IMR-90 (cell line): ENCODE results near the gene TMEM141.

Experiments used
- FOS ChIP-seq: fragments of 150-350 bp; IDR thresholded peaks from 2 replicates; pipeline ENCODE4 v1.6.1; 2016; ENCODE audit warnings: low read depth, low read length
- MAZ ChIP-seq: IDR thresholded peaks from 2 replicates; pipeline ENCODE4 v1.6.1; 2012; ENCODE audit warnings: low read depth, mild to moderate bottlenecking, low read length, improper control_type of control experiment, moderate library complexity, borderline replicate concordance
- NFE2L2 ChIP-seq: fragments of 150-350 bp; IDR thresholded peaks from 2 replicates; pipeline ENCODE4 v1.6.1; 2016; ENCODE audit warnings: low read depth, mild to moderate bottlenecking, low read length
- POLR2A ChIP-seq: IDR thresholded peaks from 2 replicates; pipeline ENCODE4 v1.6.1; 2012; ENCODE audit warnings: mild to moderate bottlenecking, low read depth, low read length
- RAD21 ChIP-seq: IDR thresholded peaks from 2 replicates; pipeline ENCODE4 v1.6.1; 2012; ENCODE audit warnings: low read length, improper control_type of control experiment
- RFX5 ChIP-seq: IDR thresholded peaks from 2 replicates; pipeline ENCODE4 v1.8.0; 2012; ENCODE audit warnings: low read depth, mild to moderate bottlenecking, low read length, moderate library complexity
- SMC3 ChIP-seq: fragments of 150-350 bp; IDR thresholded peaks from 2 replicates; pipeline ENCODE4 v1.6.1; 2016; ENCODE audit warnings: low read depth, mild to moderate bottlenecking, antibody characterized with exemption, low read length, moderate library complexity
- TF ChIP-seq, protein P1 (sequence below): conservative IDR thresholded peaks from 2 replicates; pipeline ENCODE4 v1.5.1; 2012; ENCODE audit warnings: mild to moderate bottlenecking, low read depth, low read length, improper control_type of control experiment
- TF ChIP-seq, protein P2 (sequence below): fragments of 150-350 bp; IDR thresholded peaks from 2 replicates; pipeline ENCODE4 v1.6.1; 2016; ENCODE audit warnings: low read depth, mild to moderate bottlenecking, low read length, moderate library complexity, borderline replicate concordance
- TF ChIP-seq, protein P3 (sequence below): fragments of 150-350 bp; IDR thresholded peaks from 2 replicates; pipeline ENCODE4 v1.6.1; 2017; ENCODE audit warnings: mild to moderate bottlenecking, antibody characterized with exemption, low read length, low read depth

DNA sequence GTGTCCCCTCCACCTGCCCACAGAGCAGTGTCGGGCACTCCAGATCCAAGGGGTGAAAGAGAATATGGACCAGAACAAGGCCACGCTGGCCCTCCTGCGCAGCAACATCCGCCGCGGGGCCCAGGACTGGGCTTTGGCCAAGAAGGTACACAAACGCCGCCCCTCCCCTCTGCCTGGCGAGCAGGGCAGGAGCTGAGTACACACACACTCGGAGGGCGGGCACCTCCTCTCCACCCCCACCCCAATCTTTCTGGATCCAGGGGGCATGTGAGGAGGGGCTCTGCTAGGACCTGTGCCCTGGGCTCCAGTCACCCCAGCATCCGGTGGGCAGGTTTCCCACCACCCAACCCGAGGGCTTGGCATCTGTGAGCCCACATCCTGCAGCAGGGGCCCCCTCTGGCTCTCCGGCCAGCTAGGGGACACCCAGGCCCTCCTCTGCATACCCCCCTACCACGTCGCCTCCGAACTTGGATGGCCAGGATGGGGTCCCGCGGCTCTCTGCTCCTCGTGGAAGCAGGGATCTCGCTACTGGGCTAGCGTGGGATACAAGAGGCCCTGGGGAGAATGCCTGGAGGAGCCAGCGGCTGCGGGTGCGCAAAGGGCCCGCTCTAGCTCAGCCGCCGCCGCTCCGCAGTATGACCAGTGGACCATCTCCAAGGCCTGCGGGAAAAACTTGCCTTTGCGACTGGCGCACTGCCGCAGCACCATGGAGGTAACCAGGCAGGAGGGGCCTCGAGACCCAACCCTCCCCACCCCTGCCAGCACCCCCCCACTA lies 8.1 kb downstream of the TMEM141 start:
- TF ChIP-seq, protein P1, sequence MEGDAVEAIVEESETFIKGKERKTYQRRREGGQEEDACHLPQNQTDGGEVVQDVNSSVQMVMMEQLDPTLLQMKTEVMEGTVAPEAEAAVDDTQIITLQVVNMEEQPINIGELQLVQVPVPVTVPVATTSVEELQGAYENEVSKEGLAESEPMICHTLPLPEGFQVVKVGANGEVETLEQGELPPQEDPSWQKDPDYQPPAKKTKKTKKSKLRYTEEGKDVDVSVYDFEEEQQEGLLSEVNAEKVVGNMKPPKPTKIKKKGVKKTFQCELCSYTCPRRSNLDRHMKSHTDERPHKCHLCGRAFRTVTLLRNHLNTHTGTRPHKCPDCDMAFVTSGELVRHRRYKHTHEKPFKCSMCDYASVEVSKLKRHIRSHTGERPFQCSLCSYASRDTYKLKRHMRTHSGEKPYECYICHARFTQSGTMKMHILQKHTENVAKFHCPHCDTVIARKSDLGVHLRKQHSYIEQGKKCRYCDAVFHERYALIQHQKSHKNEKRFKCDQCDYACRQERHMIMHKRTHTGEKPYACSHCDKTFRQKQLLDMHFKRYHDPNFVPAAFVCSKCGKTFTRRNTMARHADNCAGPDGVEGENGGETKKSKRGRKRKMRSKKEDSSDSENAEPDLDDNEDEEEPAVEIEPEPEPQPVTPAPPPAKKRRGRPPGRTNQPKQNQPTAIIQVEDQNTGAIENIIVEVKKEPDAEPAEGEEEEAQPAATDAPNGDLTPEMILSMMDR = no peak
- TF ChIP-seq RAD21 = no peak
- TF ChIP-seq POLR2A = no peak
- TF ChIP-seq, protein P2, sequence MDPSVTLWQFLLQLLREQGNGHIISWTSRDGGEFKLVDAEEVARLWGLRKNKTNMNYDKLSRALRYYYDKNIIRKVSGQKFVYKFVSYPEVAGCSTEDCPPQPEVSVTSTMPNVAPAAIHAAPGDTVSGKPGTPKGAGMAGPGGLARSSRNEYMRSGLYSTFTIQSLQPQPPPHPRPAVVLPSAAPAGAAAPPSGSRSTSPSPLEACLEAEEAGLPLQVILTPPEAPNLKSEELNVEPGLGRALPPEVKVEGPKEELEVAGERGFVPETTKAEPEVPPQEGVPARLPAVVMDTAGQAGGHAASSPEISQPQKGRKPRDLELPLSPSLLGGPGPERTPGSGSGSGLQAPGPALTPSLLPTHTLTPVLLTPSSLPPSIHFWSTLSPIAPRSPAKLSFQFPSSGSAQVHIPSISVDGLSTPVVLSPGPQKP = no peak
- TF ChIP-seq MAZ = no peak
- TF ChIP-seq, protein P3, sequence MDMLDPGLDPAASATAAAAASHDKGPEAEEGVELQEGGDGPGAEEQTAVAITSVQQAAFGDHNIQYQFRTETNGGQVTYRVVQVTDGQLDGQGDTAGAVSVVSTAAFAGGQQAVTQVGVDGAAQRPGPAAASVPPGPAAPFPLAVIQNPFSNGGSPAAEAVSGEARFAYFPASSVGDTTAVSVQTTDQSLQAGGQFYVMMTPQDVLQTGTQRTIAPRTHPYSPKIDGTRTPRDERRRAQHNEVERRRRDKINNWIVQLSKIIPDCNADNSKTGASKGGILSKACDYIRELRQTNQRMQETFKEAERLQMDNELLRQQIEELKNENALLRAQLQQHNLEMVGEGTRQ = no peak
- TF ChIP-seq SMC3 = no peak
- no peak for TF ChIP-seq FOS
- no peak for TF ChIP-seq RFX5
- TF ChIP-seq NFE2L2 = no peak
